K562 (cell line): ENCODE data around the gene ABL1. TPM values are rescaled to one million over a fixed set of nuclear protein-coding genes. Genes with fewer than 3 reads are reported as not detected.

ENCODE experiments used
- ATAC-seq: fragments of 200-7000 bp; cut with Tn5 transposase; 3 replicates; pipeline ENCODE4 v1.9.1; 2020; ENCODE audit warnings: moderate library complexity
- BruUV-seq: library from RNA; stranded (reverse); fragments of 400-500 nt; replicated peaks from 2 replicates; lab custom pipeline; 2021; lab: Mats Ljungman, UMichigan
- CTCF ChIA-PET: fragments of 300-600 bp; formaldehyde crosslinking; extraction: SDS; loops from one replicate; lab custom pipeline; 2021; ENCODE audit warnings: low intra/inter-chr PET ratio; lab: Yijun Ruan, JAX
- POLR2A ChIA-PET: fragments of 300-600, 350-650 bp; sonication (Branson Sonifier 250); formaldehyde crosslinking; extraction: SDS; loops from one replicate; lab custom pipeline; 2021; ENCODE audit warnings: antibody characterized with exemption, inconsistent platforms; lab: Yijun Ruan, JAX
- DNase-seq, 4 experiments: peaks; one replicate each; pipeline versions ENCODE4 v3.0.0 to v3.0.0-alpha.2; 2011 to 2018; ENCODE audit warnings: low spot score in 3 of 4, mixed read lengths in 3 of 4; ENCODE audit errors: extremely low read depth in 1 of 4
- FAIRE-seq: peaks from 2 replicates; lab custom pipeline; 2011; peaks lifted over from hg19 to GRCh38; lab: Jason Lieb, UNC
- H2AFZ ChIP-seq: 2 replicates; pipeline ENCODE4 v1.6.0; 2011; ENCODE audit warnings: low read depth, low read length, control low read depth, inconsistent platforms
- H3K27ac ChIP-seq: fragments of 200-600 bp; 3 replicates; pipeline ENCODE4 v1.8.0; 2011; ENCODE audit warnings: low read depth, mild to moderate bottlenecking, control low read depth, inconsistent platforms, low read length, moderate library complexity, mixed read lengths; ENCODE audit errors: extremely low read depth
- H3K27me3 ChIP-seq, 2 experiments: fragments of 300-600 bp in 1 of 2; 2 replicates in 1 of 2; 3 replicates in 1 of 2; pipeline versions ENCODE4 v1.6.0 to v1.8.0; 2011; ENCODE audit warnings: inconsistent platforms in 2 of 2, low read length in 2 of 2, mild to moderate bottlenecking in 1 of 2, mixed read lengths in 1 of 2, moderate library complexity in 1 of 2; ENCODE audit not compliant: control insufficient read depth in 2 of 2, insufficient read depth in 2 of 2
- H3K36me3 ChIP-seq: fragments of 300-600 bp; 3 replicates; pipeline ENCODE4 v1.8.0; 2011; ENCODE audit warnings: mild to moderate bottlenecking, low read length, inconsistent platforms; ENCODE audit not compliant: control insufficient read depth, insufficient read depth
- H3K4me1 ChIP-seq, 2 experiments: fragments of 200-600 bp in 1 of 2; replicated peaks in 1 of 2; 2 replicates in 1 of 2; 3 replicates in 1 of 2; pipeline versions ENCODE4 v1.5.1 to v1.8.0; 2011; ENCODE audit warnings: inconsistent platforms in 2 of 2, low read length in 2 of 2, mild to moderate bottlenecking in 1 of 2, mixed read lengths in 1 of 2, moderate library complexity in 1 of 2; ENCODE audit not compliant: control insufficient read depth in 2 of 2, insufficient read depth in 2 of 2
- H3K4me2 ChIP-seq: 2 replicates; pipeline ENCODE4 v1.6.1; 2011; ENCODE audit warnings: low read length, control low read depth, inconsistent platforms, mixed read lengths; ENCODE audit not compliant: insufficient read depth
- H3K4me3 ChIP-seq: fragments of 200-600 bp; sonication (generic), shearing (Covaris generic); 2 replicates; pipeline ENCODE4 v1.5.1; 2016; ENCODE audit warnings: control low read depth, inconsistent platforms
- H3K79me2 ChIP-seq: fragments of 200-600 bp; 3 replicates; pipeline ENCODE4 v1.8.0; 2011; ENCODE audit warnings: low read length, inconsistent platforms; ENCODE audit not compliant: control insufficient read depth, insufficient read depth
- H3K9ac ChIP-seq, 2 experiments: 2 replicates each; pipeline versions ENCODE4 v1.6.0 to v1.6.1; 2011; ENCODE audit warnings: low read depth in 2 of 2, low read length in 2 of 2, control low read depth in 1 of 2, inconsistent platforms in 1 of 2, mild to moderate bottlenecking in 1 of 2, mixed read lengths in 1 of 2; ENCODE audit not compliant: insufficient read depth in 1 of 2
- H3K9me1 ChIP-seq: one replicate; pipeline ENCODE4 v1.6.0; 2011; ENCODE audit warnings: inconsistent platforms, mild to moderate bottlenecking, low read length, moderate library complexity; ENCODE audit not compliant: control insufficient read depth, insufficient read depth
- H3K9me3 ChIP-seq: replicated peaks from 2 replicates; pipeline ENCODE4 v1.5.1; 2011; ENCODE audit warnings: low read depth, low read length, inconsistent platforms; ENCODE audit not compliant: control insufficient read depth, insufficient read depth
- H4K20me1 ChIP-seq: replicated peaks from 2 replicates; pipeline ENCODE4 v1.6.1; 2011; ENCODE audit warnings: low read length, inconsistent platforms, mixed read lengths; ENCODE audit not compliant: control insufficient read depth, insufficient read depth
- CBFA2T3 ChIP-seq: fragments of 450-650 bp; IDR thresholded peaks from 2 replicates; pipeline ENCODE4 v1.6.1; 2017
- GABPA ChIP-seq: fragments of 200-800 bp; sonication (Bioruptor generic); conservative IDR thresholded peaks from 2 replicates; pipeline ENCODE4 v1.6.1; 2016; ENCODE audit warnings: low read depth, missing genetic modification characterization, missing compliant biosample characterization
- HDAC6 ChIP-seq: IDR thresholded peaks from 2 replicates; pipeline ENCODE4 v1.6.1; 2012; ENCODE audit warnings: low read depth, mild to moderate bottlenecking, control low read depth, inconsistent platforms, low read length, moderate library complexity
- HDGF ChIP-seq: fragments of 450-650 bp; IDR thresholded peaks from 2 replicates; pipeline ENCODE4 v1.6.1; 2016
- HNRNPLL ChIP-seq: fragments of 200-400 bp; formaldehyde crosslinking; IDR thresholded peaks from 2 replicates; pipeline ENCODE4 v1.6.1; 2017; ENCODE audit warnings: low read length, low read depth, mild to moderate bottlenecking; ENCODE audit not compliant: poor library complexity, severe bottlenecking
- MEIS2 ChIP-seq: fragments of 450-650 bp; IDR thresholded peaks from 2 replicates; pipeline ENCODE4 v1.6.1; 2014; ENCODE audit warnings: mild to moderate bottlenecking; ENCODE audit not compliant: partially characterized antibody
- NCOA2 ChIP-seq, 2 experiments: fragments of 450-650 bp; IDR thresholded peaks; 2 replicates each; pipeline ENCODE4 v1.6.1; 2018; ENCODE audit warnings: mild to moderate bottlenecking in 2 of 2, moderate library complexity in 1 of 2; ENCODE audit not compliant: partially characterized antibody in 2 of 2
- POLR2G ChIP-seq: fragments of 200-400 bp; formaldehyde crosslinking; IDR thresholded peaks from 2 replicates; pipeline ENCODE4 v1.6.1; 2017; ENCODE audit warnings: low read depth, mild to moderate bottlenecking, antibody characterized with exemption, low read length, moderate library complexity
- RCOR1 ChIP-seq, 2 experiments: IDR thresholded peaks; 2 replicates each; pipeline ENCODE4 v1.6.1; 2012; ENCODE audit warnings: low read depth in 2 of 2, low read length in 2 of 2, borderline replicate concordance in 1 of 2, improper control_type of control experiment in 1 of 2
- RHOXF2B ChIP-seq: fragments of 250-450 bp; sonication (Bioruptor Pico); conservative IDR thresholded peaks from 2 replicates; pipeline ENCODE4 v1.5.1; 2021
- SAFB ChIP-seq: fragments of 200-400 bp; formaldehyde crosslinking; IDR thresholded peaks from 2 replicates; pipeline ENCODE4 v1.6.1; 2017; ENCODE audit warnings: low read depth, low read length, borderline replicate concordance
- SIN3A ChIP-seq, 2 experiments: fragments of 150-350 bp in 1 of 2; IDR thresholded peaks; 2 replicates each; pipeline ENCODE4 v1.6.1; 2011 to 2016; ENCODE audit warnings: borderline replicate concordance in 2 of 2, low read depth in 2 of 2, low read length in 2 of 2, mild to moderate bottlenecking in 2 of 2, moderate library complexity in 2 of 2; ENCODE audit not compliant: control insufficient read depth in 1 of 2
- ZFP30 ChIP-seq: fragments of 250-450 bp; sonication (Bioruptor Pico); IDR thresholded peaks from 2 replicates; pipeline ENCODE4 v1.8.0; 2022; ENCODE audit warnings: moderate library complexity, mild to moderate bottlenecking, inconsistent platforms, borderline replicate concordance
- ZNF239 ChIP-seq: fragments of 250-450 bp; sonication (Bioruptor Pico); IDR thresholded peaks from 2 replicates; pipeline ENCODE4 v1.4.0; 2020; ENCODE audit warnings: mild to moderate bottlenecking
- WGBS: fragments of 100-300 bp; shearing (Covaris generic); methylation state at CpG from one replicate; pipeline ENCODE4 v1.1.6; 2016; ENCODE audit warnings: low coverage, mixed read lengths; ENCODE audit not compliant: insufficient coverage; ENCODE audit errors: missing lambda C conversion rate; 5-methylcytosine and 5-hydroxymethylcytosine counted together
- in situ Hi-C: fragments of 300-500 bp; cut with MboI; formaldehyde crosslinking; loops from 4 replicates; pipeline ENCODE4 v1.15.0; 2018; ENCODE audit warnings: inconsistent platforms, mixed read lengths
- intact Hi-C: fragments of 100-400 bp; cut with micrococcal nuclease; formaldehyde crosslinking; loops from 2 replicates; pipeline ENCODE4 v1.14.2; 2022
- polyA plus RNA-seq, 8 experiments: library from polyadenylated mRNA; depleted of rRNA in 4 of 8; stranded (reverse) in 5 of 8; unstranded in 3 of 8; fragments of >200 nt; fragmentation: Nextera tagmentation in 2 of 8; fragmentation: Illumina TruSeq in 1 of 8; extraction: Ambion mirVana in 2 of 8; extraction: Trizol in 1 of 8; gene quantifications; 2 replicates each; pipeline versions ENCODE4 v1.2.1 to v1.2.3, GENCODE V29; 2011 to 2014; ENCODE audit warnings: inconsistent platforms in 1 of 8, missing spikeins in 1 of 8
- total RNA-seq, 7 experiments: library from RNA; depleted of rRNA in 6 of 7; stranded (reverse); fragments of >200 nt in 6 of 7; fragmentation: Illumina TruSeq in 2 of 7; extraction: Trizol in 2 of 7; gene quantifications; 2 replicates each; pipeline versions ENCODE4 v1.2.1 to v1.2.3, GENCODE V29; 2011 to 2021; ENCODE audit warnings: low replicate concordance in 1 of 7
- TF ChIP-seq, protein P1 (sequence below): sonication (generic); formaldehyde crosslinking; IDR thresholded peaks from 2 replicates; pipeline ENCODE4 v1.8.1; 2023; ENCODE audit warnings: mild to moderate bottlenecking, missing genetic modification reagents
- TF ChIP-seq, protein P2 (sequence below): sonication (generic); formaldehyde crosslinking; IDR thresholded peaks from 2 replicates; pipeline ENCODE4 v1.8.0; 2022; ENCODE audit warnings: mild to moderate bottlenecking, missing genetic modification reagents

Gene ABL1
- total and polyA plus RNA-seq, 9 of the 15 experiments (the other 6 are each of a cell fraction or from before 2014, with no cell fraction given): 1.5 to 130 (median 37.8) TPM

DNA sequence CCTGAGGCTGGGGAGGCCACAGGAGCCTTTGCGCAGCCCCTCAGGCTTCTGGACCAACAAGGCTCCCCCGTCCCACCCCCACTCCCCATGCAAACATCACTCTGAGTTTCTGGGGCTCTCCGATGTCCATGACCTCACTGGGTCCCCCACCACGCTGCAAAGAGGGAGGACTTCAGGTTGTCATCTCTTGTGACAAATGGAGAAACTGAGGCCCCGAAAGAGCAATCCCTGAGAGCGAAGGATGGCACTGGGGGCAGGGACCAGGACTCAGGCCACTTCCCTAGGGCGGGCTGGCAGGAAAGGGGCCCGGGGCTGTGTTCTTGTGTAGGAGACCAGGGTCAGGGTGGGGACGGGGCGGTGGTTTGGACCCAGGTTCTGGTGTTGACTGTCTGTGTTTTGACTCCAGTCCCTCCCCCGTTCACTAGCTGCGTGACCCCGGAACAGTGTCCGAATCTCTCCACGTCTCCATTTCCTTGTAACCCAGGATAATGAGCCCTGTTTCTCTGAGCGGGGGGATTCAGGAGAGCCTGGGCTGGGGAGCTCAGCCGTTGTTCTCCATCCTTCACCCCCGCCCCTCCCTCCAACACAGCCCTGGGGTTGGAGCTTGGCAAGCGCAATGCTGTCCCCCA is 90.1 kb downstream of the ABL1 start (continued):
- no peak for TF ChIP-seq RCOR1 (IDR thresholded peaks at IDR 0.05; ENCODE audit: borderline replicate concordance in 1 of 2, low read depth in 2 of 2, low read length in 2 of 2)

DNA sequence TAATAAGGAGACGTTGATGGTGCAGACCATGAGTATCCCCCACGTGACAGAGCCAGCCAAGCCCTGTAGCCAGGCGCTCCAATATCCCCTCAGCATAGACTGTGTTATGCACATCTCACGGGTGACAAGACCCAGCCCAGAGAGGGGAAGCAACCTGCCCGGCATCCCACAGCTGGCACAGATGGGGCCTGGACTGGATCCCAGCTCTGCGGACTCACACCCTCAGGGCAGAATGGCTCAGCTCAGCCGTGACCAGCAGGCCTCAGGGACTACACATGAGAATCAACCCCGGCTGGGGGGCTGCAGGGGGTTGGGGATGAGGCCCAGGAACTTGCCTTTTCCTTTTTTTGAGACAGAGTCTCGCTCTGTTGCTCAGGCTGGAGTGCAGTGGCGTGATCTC is 92.3 kb downstream of the ABL1 start:
- Histone ChIP-seq H3K4me2 (no peak overlapping the region), H4K20me1 (peaks cover 82% of the 10 kb centered on the region), H3K4me3 (no peak overlapping the region), H2AFZ (no peak overlapping the region), H3K4me1 (peaks cover 0 to 47% of the 10 kb centered on the region in 2 experiments; a peak in 2 of 5 replicates), H3K79me2 (no peaks in the 10 kb centered on the region), H3K9ac (peak overlapping the region in 1 of 2 experiments; percentile 30; a peak in 2 of 4 replicates), H3K27ac (no peak overlapping the region), H3K27me3 (peaks cover 95 to 100% of the 10 kb centered on the region in 2 experiments), H3K9me1 (peaks cover 3% of the 10 kb centered on the region), H3K9me3 (no peaks in the 10 kb centered on the region), H3K36me3 (no peaks in the 10 kb centered on the region)
- ATAC-seq: no peak
- peak in 1 of 4 experiments; percentile 71 for DNase-seq
- BruUV-seq: no TSS peak
- ChIA-PET POLR2A (interaction anchor here (0.6 to 26.8 kb wide), 18 partner anchors 9 to 198 kb away, joined by 3 to 582 read pairs (median 4); partner anchors contain the start of gene NUP214), CTCF (no interaction called here)
- WGBS: 4% methylated on average over 10 of the region's 10 CpGs
- FAIRE-seq: no peak
- in situ Hi-C loops (no loop called here), intact Hi-C loops (no loop called here)
- TF ChIP-seq HDAC6: no peak
- TF ChIP-seq, protein P1, sequence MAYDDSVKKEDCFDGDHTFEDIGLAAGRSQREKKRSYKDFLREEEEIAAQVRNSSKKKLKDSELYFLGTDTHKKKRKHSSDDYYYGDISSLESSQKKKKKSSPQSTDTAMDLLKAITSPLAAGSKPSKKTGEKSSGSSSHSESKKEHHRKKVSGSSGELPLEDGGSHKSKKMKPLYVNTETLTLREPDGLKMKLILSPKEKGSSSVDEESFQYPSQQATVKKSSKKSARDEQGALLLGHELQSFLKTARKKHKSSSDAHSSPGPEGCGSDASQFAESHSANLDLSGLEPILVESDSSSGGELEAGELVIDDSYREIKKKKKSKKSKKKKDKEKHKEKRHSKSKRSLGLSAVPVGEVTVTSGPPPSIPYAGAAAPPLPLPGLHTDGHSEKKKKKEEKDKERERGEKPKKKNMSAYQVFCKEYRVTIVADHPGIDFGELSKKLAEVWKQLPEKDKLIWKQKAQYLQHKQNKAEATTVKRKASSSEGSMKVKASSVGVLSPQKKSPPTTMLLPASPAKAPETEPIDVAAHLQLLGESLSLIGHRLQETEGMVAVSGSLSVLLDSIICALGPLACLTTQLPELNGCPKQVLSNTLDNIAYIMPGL (CRISPR knock-in tag): 0 out of 2 replicates have a peak, but pooled peaks have one; percentile 13
- no peak for TF ChIP-seq CBFA2T3
- no peak for TF ChIP-seq GABPA (tag)
- TF ChIP-seq ZNF239 (CRISPR knock-in tag): no peak
- TF ChIP-seq, protein P2, sequence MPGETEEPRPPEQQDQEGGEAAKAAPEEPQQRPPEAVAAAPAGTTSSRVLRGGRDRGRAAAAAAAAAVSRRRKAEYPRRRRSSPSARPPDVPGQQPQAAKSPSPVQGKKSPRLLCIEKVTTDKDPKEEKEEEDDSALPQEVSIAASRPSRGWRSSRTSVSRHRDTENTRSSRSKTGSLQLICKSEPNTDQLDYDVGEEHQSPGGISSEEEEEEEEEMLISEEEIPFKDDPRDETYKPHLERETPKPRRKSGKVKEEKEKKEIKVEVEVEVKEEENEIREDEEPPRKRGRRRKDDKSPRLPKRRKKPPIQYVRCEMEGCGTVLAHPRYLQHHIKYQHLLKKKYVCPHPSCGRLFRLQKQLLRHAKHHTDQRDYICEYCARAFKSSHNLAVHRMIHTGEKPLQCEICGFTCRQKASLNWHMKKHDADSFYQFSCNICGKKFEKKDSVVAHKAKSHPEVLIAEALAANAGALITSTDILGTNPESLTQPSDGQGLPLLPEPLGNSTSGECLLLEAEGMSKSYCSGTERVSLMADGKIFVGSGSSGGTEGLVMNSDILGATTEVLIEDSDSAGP: no peak
- no peak for TF ChIP-seq ZFP30 (CRISPR knock-in tag)
- TF ChIP-seq NCOA2 (IDR thresholded peaks at IDR 0.05; ENCODE audit: partially characterized antibody in 2 of 2): no peak
- TF ChIP-seq SIN3A (IDR thresholded peaks at IDR 0.05; ENCODE audit: borderline replicate concordance in 2 of 2, control insufficient read depth in 1 of 2, low read depth in 2 of 2, low read length in 2 of 2): 0 out of 4 replicates have a peak, but pooled peaks of 1 of the 2 experiments have one; percentile 29
- TF ChIP-seq MEIS2: no peak
- TF ChIP-seq POLR2G: no peak
- TF ChIP-seq SAFB: no peak
- TF ChIP-seq HNRNPLL: no peak
- no peak for TF ChIP-seq HDGF
- no peak for TF ChIP-seq RHOXF2B (CRISPR knock-in tag)
